Activated T-helper 1 cell treated with anti-CD3 and anti-CD28 coated beads, Interleukin-12 subunit alpha, Interleukin-12 subunit beta, Interleukin-2, Interleukin-4 antibody, amounts not matched to agents 30 ng/mL and 10 ng/mL and 1 ng/mL, durations not matched to agents 14 hours and 24 hours and 36 hours (primary cell): Measurements from ENCODE around the gene RBM42. TPM values are rescaled to one million over a fixed set of nuclear protein-coding genes. Genes with fewer than 3 reads are reported as not detected.

Source experiments
- DNase-seq: peaks from one replicate; pipeline ENCODE4 v3.0.0; 2021; ENCODE audit warnings: low spot score
- H3K27ac Mint-ChIP-seq: one replicate; pipeline ENCODE4 v1.8.0; 2021; ENCODE audit warnings: mild to moderate bottlenecking, mixed read lengths
- H3K27me3 Mint-ChIP-seq: one replicate; pipeline ENCODE4 v1.8.0; 2022; ENCODE audit warnings: mild to moderate bottlenecking, moderate library complexity, mixed read lengths; ENCODE audit not compliant: insufficient read depth
- H3K36me3 Mint-ChIP-seq: one replicate; pipeline ENCODE4 v1.8.0; 2021; ENCODE audit warnings: low read depth, mixed read lengths
- H3K4me1 Mint-ChIP-seq: one replicate; pipeline ENCODE4 v1.8.0; 2021; ENCODE audit warnings: low read depth, mixed read lengths
- H3K4me3 Mint-ChIP-seq: one replicate; pipeline ENCODE4 v1.8.0; 2021; ENCODE audit warnings: mild to moderate bottlenecking, moderate library complexity, mixed read lengths
- H3K9me3 Mint-ChIP-seq: one replicate; pipeline ENCODE4 v1.8.0; 2021; ENCODE audit warnings: mixed read lengths
- intact Hi-C: fragments of 100-400 bp; cut with micrococcal nuclease; formaldehyde crosslinking; loops from one replicate; pipeline ENCODE4 v1.15.1; 2024
- total RNA-seq: library from RNA; stranded (reverse); gene quantifications from 2 replicates; pipeline ENCODE4 v1.2.3, GENCODE V29; 2022

Gene RBM42
- total RNA-seq, 1 donor from 2014 or later: 105 TPM

- no peak for DNase-seq
- no peaks in the 10 kb centered on the region for H3K9me3 Mint-ChIP-seq
- H3K4me3 Mint-ChIP-seq: peak overlapping the region; percentile 100
- peak overlapping the region; percentile 100 for H3K27ac Mint-ChIP-seq
- peaks cover 34% of the 10 kb centered on the region for H3K36me3 Mint-ChIP-seq
- H3K4me1 Mint-ChIP-seq: peaks cover 12% of the 10 kb centered on the region
- intact Hi-C loops: no loop called here
- no peaks in the 10 kb centered on the region for H3K27me3 Mint-ChIP-seq
Observed at GRCh38 chr19:35629332-35629633, 447 bp downstream of the RBM42 start.

DNA sequence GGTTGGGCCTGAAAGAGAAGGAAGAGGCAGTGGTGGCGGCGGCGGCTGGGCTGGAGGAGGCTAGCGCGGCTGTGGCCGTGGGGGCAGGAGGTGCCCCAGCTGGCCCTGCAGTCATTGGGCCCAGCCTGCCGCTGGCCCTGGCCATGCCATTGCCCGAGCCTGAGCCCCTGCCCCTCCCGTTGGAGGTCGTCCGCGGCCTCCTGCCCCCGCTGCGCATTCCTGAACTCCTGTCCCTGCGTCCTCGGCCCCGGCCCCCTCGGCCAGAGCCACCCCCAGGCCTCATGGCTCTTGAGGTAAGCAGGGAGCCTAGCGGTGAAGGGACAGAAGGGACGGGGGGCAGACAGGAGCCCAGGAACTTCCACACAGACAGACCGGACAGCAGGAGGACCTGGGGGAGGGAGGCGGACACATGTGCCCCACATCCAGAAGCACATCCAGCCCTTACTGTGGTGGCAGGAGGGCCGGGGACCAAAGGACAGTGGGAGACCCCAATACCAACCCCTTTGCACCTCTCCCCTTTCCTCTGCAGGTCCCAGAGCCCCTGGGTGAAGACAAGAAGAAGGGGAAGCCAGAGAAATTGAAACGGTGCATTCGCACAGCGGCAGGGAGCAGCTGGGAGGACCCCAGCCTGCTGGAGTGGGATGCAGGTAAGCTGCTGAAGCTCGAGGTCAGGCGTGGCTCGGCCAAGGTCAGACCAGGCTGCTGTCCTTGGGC lies 5.0 kb downstream of the RBM42 start:
- Mint-ChIP-seq H3K36me3 (peaks cover 51% of the 10 kb centered on the region), H3K27ac (no peak overlapping the region), H3K4me1 (peaks cover 2% of the 10 kb centered on the region), H3K4me3 (no peak overlapping the region), H3K27me3 (no peaks in the 10 kb centered on the region), H3K9me3 (no peaks in the 10 kb centered on the region)
- intact Hi-C loops: no loop called here
- no peak for DNase-seq

DNA sequence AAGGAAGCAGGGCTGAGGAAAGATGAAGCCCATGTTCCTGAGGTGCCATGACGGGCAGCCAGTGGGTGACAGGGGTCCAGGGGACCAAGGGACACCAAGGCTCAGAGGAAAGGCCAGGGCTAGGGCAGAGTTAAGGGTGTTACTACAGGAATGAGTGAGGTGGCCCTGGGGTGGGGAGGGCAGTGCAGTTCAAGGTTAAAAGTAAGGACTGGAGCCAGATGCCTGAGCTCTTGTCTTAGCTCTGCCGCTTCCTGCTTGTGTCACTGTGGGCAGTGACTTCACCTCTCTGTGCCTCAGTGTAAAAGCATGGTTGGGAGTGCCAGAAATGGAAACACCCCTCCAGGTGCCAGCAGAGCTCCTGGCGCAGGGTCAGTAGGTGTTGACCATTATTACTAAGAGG lies 7.8 kb downstream of the RBM42 start:
- no peak for DNase-seq
- H3K27ac Mint-ChIP-seq: peak overlapping the region; percentile 20
- intact Hi-C loops: no loop called here
- peaks cover 7% of the 10 kb centered on the region for H3K4me1 Mint-ChIP-seq
- no peak overlapping the region for H3K4me3 Mint-ChIP-seq
- H3K36me3 Mint-ChIP-seq: peaks cover 38% of the 10 kb centered on the region
- no peaks in the 10 kb centered on the region for H3K9me3 Mint-ChIP-seq
- H3K27me3 Mint-ChIP-seq: no peaks in the 10 kb centered on the region

GRCh38 chr19:35637165-35637564 lies 8.3 kb downstream of the RBM42 start:
- H3K9me3 Mint-ChIP-seq: no peaks in the 10 kb centered on the region
- H3K4me1 Mint-ChIP-seq: peaks cover 8% of the 10 kb centered on the region
- no peak for DNase-seq
- H3K27me3 Mint-ChIP-seq: no peaks in the 10 kb centered on the region
- H3K4me3 Mint-ChIP-seq: no peak overlapping the region
- intact Hi-C loops: no loop called here
- H3K27ac Mint-ChIP-seq: no peak overlapping the region
- H3K36me3 Mint-ChIP-seq: peaks cover 33% of the 10 kb centered on the region

GRCh38 chr19:35639321-35639639 lies 10.4 kb downstream of the RBM42 start:
- Mint-ChIP-seq H3K4me1 (peaks cover 15% of the 10 kb centered on the region), H3K27me3 (no peaks in the 10 kb centered on the region), H3K36me3 (peaks cover 20% of the 10 kb centered on the region), H3K27ac (no peak overlapping the region), H3K4me3 (no peak overlapping the region), H3K9me3 (no peaks in the 10 kb centered on the region)
- no peak for DNase-seq
- intact Hi-C loops: no loop called here

- peaks cover 21% of the 10 kb centered on the region for H3K4me1 Mint-ChIP-seq
- H3K27me3 Mint-ChIP-seq: no peaks in the 10 kb centered on the region
- no peaks in the 10 kb centered on the region for H3K9me3 Mint-ChIP-seq
- H3K27ac Mint-ChIP-seq: no peak overlapping the region
- no peak for DNase-seq
- intact Hi-C loops: loop anchor here (10.0 kb wide), 1 partner anchor 475 kb away; the partner anchor contains the start of genes OVOL3, POLR2I and TBCB
- no peak overlapping the region for H3K4me3 Mint-ChIP-seq
- H3K36me3 Mint-ChIP-seq: peaks cover 18% of the 10 kb centered on the region
Observed at GRCh38 chr19:35639863-35640262, 11.0 kb downstream of the RBM42 start.

DNA sequence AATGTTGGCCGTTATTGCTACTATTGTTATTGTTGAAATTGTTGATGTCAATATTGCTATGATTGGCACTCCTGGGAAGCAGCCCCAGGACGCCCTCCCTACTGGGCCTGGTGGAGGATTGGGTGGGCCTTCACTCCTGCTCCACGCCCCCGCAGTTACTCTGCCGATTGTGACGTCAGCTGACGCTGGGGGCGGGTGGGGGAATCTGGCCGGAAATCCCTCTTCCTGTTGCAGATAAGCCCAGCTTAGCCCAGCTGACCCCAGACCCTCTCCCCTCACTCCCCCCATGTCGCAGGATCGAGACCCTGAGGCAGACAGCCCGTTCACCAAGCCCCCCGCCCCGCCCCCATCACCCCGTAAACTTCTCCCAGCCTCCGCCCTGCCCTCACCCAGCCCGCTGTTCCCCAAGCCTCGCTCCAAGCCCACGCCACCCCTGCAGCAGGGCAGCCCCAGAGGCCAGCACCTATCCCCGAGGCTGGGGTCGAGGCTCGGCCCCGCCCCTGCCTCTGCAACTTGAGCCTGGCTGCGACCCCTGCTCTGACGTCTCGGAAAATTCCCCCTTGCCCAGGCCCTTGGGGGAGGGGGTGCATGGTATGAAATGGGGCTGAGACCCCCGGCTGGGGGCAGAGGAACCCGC lies 12.8 kb downstream of the RBM42 start, which contains the start of gene ETV2:
TSS of gene ETV2 (plus strand) at position 231 of the 637 bp plus-strand sequence. CDS start 716 bp downstream, outside the sequence.
- Mint-ChIP-seq H3K4me1 (peaks cover 30% of the 10 kb centered on the region), H3K27ac (peak within 1 kb of the TSS; percentile 63), H3K4me3 (peak within 1 kb of the TSS; percentile 75), H3K36me3 (peaks cover 10% of the 10 kb centered on the region), H3K27me3 (no peaks in the 10 kb centered on the region), H3K9me3 (no peaks in the 10 kb centered on the region)
- DNase-seq: peak; percentile 44
- intact Hi-C loops: loop anchor here (10.0 kb wide), 1 partner anchor 473 kb away; the partner anchor contains the start of genes OVOL3, POLR2I and TBCB

- peak overlapping the region; percentile 44 for H3K27ac Mint-ChIP-seq
- H3K27me3 Mint-ChIP-seq: no peaks in the 10 kb centered on the region
- intact Hi-C loops: loop anchor here (10.0 kb wide), 1 partner anchor 472 kb away; the partner anchor contains the start of genes OVOL3, POLR2I and TBCB
- peaks cover 30% of the 10 kb centered on the region for H3K4me1 Mint-ChIP-seq
- peak overlapping the region; percentile 75 for H3K4me3 Mint-ChIP-seq
- no peak for DNase-seq
- H3K9me3 Mint-ChIP-seq: no peaks in the 10 kb centered on the region
- peaks cover 4% of the 10 kb centered on the region for H3K36me3 Mint-ChIP-seq
Observed at GRCh38 chr19:35642312-35642711, 13.5 kb downstream of the RBM42 start.

DNA sequence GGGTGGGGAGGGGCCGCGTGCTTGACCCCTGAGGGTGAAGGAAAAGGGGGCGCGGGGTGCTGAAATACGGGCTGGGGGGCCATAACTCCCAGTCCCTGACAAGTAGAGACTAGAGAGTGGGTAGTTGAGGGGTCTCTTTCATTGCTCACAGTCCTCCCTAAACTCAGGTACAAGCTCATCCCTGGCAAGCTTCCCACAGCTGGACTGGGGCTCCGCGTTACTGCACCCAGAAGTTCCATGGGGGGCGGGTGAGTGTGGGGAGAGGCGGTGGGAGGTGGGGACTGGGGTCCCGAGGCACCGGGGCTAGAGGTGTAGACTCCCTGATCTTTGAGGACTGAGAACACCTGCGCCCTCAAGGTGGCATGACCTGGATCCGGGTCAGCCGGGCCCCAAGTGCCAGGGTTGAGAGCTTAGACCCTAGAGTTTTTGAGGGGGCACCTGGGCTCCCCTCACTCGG lies 14.0 kb downstream of the RBM42 start:
- H3K4me3 Mint-ChIP-seq: peak overlapping the region; percentile 82
- H3K27ac Mint-ChIP-seq: no peak overlapping the region
- DNase-seq: no peak

DNA sequence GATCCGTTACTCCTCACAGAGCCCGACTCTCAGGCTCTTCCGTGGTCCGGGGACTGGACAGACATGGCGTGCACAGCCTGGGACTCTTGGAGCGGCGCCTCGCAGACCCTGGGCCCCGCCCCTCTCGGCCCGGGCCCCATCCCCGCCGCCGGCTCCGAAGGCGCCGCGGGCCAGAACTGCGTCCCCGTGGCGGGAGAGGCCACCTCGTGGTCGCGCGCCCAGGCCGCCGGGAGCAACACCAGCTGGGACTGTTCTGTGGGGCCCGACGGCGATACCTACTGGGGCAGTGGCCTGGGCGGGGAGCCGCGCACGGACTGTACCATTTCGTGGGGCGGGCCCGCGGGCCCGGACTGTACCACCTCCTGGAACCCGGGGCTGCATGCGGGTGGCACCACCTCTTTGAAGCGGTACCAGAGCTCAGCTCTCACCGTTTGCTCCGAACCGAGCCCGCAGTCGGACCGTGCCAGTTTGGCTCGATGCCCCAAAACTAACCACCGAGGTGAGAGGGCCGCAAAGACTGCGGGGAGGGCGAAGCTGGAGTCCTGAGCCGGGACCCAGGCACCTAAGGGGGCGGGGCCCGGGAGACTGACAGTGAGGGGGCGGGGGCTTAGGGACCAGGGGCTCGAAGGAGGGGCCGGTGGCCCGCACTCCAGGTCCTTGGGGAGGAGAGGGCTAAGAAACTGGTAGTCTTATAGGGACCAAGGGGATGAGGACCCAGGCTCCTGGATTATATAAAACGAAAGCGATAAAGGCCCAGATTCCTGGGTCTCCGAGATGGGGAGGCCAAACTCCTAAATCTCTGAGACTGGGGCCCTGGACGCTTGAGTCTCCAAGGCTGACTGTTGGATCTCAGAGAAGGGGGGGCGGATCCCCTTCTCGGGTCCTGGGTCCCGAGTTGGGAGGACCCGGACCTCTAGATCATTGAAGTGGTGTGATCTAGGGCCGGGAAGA lies 14.7 kb downstream of the RBM42 start:
- peak overlapping the region; percentile 82 for H3K4me3 Mint-ChIP-seq
- H3K36me3 Mint-ChIP-seq: peaks cover 2% of the 10 kb centered on the region
- H3K27me3 Mint-ChIP-seq: no peaks in the 10 kb centered on the region
- intact Hi-C loops: loop anchor here (1.0 to 10.0 kb wide), 11 partner anchors 15 to 471 kb away; partner anchors contain the start of genes ARHGAP33, HAUS5, OVOL3 and POLR2I
- H3K27ac Mint-ChIP-seq: peak overlapping the region; percentile 85
- H3K4me1 Mint-ChIP-seq: peaks cover 30% of the 10 kb centered on the region
- H3K9me3 Mint-ChIP-seq: no peaks in the 10 kb centered on the region
- DNase-seq: peak; percentile 75

More for the DNA sequence above, 14.0 kb downstream of the RBM42 start:
- H3K4me1 Mint-ChIP-seq: peaks cover 30% of the 10 kb centered on the region
- peaks cover 4% of the 10 kb centered on the region for H3K36me3 Mint-ChIP-seq
- no peaks in the 10 kb centered on the region for H3K9me3 Mint-ChIP-seq
- H3K27me3 Mint-ChIP-seq: no peaks in the 10 kb centered on the region
- intact Hi-C loops: loop anchor here (1.0 to 10.0 kb wide), 3 partner anchors 94 to 472 kb away; partner anchors contain the start of genes OVOL3, POLR2I and TBCB

- peak overlapping the region; percentile 82 for H3K4me3 Mint-ChIP-seq
- intact Hi-C loops: loop anchor here (1.0 to 10.0 kb wide), 9 partner anchors 16 to 470 kb away; partner anchors contain the start of genes ARHGAP33, HAUS5, OVOL3 and POLR2I
- no peaks in the 10 kb centered on the region for H3K27me3 Mint-ChIP-seq
- H3K4me1 Mint-ChIP-seq: peaks cover 30% of the 10 kb centered on the region
- H3K36me3 Mint-ChIP-seq: peaks cover 2% of the 10 kb centered on the region
- peak; percentile 95 for DNase-seq
- no peaks in the 10 kb centered on the region for H3K9me3 Mint-ChIP-seq
- peak overlapping the region; percentile 85 for H3K27ac Mint-ChIP-seq
Observed at GRCh38 chr19:35644206-35644986, 15.6 kb downstream of the RBM42 start.
